GM19023 (cell line): ENCODE measurements around the gene GDPD3.

Experiments
- ATAC-seq: cut with Tn5 transposase; IDR thresholded peaks from one replicate; pipeline ENCODE4 v1.9.1; 2021; ENCODE audit warnings: mild to moderate bottlenecking, moderate library complexity; ENCODE audit not compliant: unreplicated experiment

GDPD3 gene

GRCh38 chr16:30096105-30096861 lies 17.1 kb downstream of the GDPD3 start, which contains the start of gene YPEL3:
TSS of gene YPEL3 (minus strand) at chr16:30096213. CDS start at chr16:30095482, 731 bp downstream.
- ATAC-seq: peak; percentile 44

- ATAC-seq: no peak
Observed at GRCh38 chr16:30095166-30096078, 17.9 kb downstream of the GDPD3 start.

- no peak for ATAC-seq
Observed at GRCh38 chr16:30094541-30095165, 18.7 kb downstream of the GDPD3 start.

GRCh38 chr16:30092373-30093010 lies 20.8 kb downstream of the GDPD3 start:
- ATAC-seq: peak; percentile 39

GRCh38 chr16:30091474-30092372 lies 21.6 kb downstream of the GDPD3 start, which contains the start of gene TBX6:
TSS of gene TBX6 (minus strand) at chr16:30091924. CDS start at chr16:30091193, 731 bp downstream.
- ATAC-seq: peak; percentile 67

GRCh38 chr16:30090610-30091331 lies 22.6 kb downstream of the GDPD3 start:
- no peak for ATAC-seq

GRCh38 chr16:30088832-30089624 lies 24.3 kb downstream of the GDPD3 start:
- no peak for ATAC-seq

GRCh38 chr16:30088237-30088831 lies 25.0 kb downstream of the GDPD3 start:
- ATAC-seq: no peak

- no peak for ATAC-seq
Observed at GRCh38 chr16:30087181-30087898, 26.0 kb downstream of the GDPD3 start.

GRCh38 chr16:30086291-30087140 lies 26.8 kb downstream of the GDPD3 start:
- no peak for ATAC-seq

GRCh38 chr16:30085820-30086219 lies 27.5 kb downstream of the GDPD3 start:
- ATAC-seq: no peak

GRCh38 chr16:30085247-30085646 lies 28.1 kb downstream of the GDPD3 start:
- ATAC-seq: no peak

- no peak for ATAC-seq
Observed at GRCh38 chr16:30084816-30085159, 28.5 kb downstream of the GDPD3 start.

- no peak for ATAC-seq
Observed at GRCh38 chr16:30084096-30084815, 29.1 kb downstream of the GDPD3 start.

GRCh38 chr16:30083216-30084055 lies 29.9 kb downstream of the GDPD3 start:
- no peak for ATAC-seq
